HCT116 (cell line): ENCODE results near the gene SHF. TPM values are rescaled to one million over a fixed set of nuclear protein-coding genes. Genes with fewer than 3 reads are reported as not detected.

ENCODE experiments used
- ATAC-seq: fragments of 200-7000 bp; cut with Tn5 transposase; 2 replicates; pipeline ENCODE4 v1.9.1; 2020; ENCODE audit warnings: mild to moderate bottlenecking, moderate library complexity
- BruUV-seq: library from RNA; stranded (reverse); fragments of 400-500 nt; replicated peaks from 2 replicates; lab custom pipeline; 2021; lab: Mats Ljungman, UMichigan
- CTCF ChIA-PET: fragments of 300-600 bp; sonication (Branson Sonifier 250); formaldehyde crosslinking; loops from one replicate; lab custom pipeline; 2021; ENCODE audit warnings: antibody characterized with exemption; lab: Charles Lee
- POLR2A ChIA-PET: fragments of 300-600, 350-600 bp; sonication (Branson Sonifier 250); formaldehyde crosslinking; loops from one replicate; lab custom pipeline; 2021; ENCODE audit warnings: antibody characterized with exemption; lab: Charles Lee
- RAD21 ChIA-PET, 2 experiments: fragments of 300-600 bp; sonication (Branson Sonifier 250); formaldehyde crosslinking; loops; one replicate each; lab custom pipeline; 2023; ENCODE audit warnings: low total read pairs in 2 of 2; ENCODE audit not compliant: uncharacterized antibody in 2 of 2, unreplicated experiment in 2 of 2, low non-redundant PET in 1 of 2; lab: Charles Lee
- DNase-seq: peaks from one replicate; pipeline ENCODE4 v3.0.0-alpha.2; 2010; ENCODE audit warnings: low read depth, low spot score
- H2AFZ ChIP-seq: fragments of 200-600 bp; shearing (Covaris generic), sonication (generic); 2 replicates; pipeline ENCODE4 v1.6.1; 2017; ENCODE audit warnings: low read depth, mixed run types, mixed read lengths, antibody characterized with exemption, low read length; ENCODE audit not compliant: poor library complexity, severe bottlenecking
- H3K27ac ChIP-seq: 2 replicates; pipeline ENCODE4 v1.5.1; 2012; ENCODE audit warnings: low read depth, low read length
- H3K27me3 ChIP-seq: fragments of 200-600 bp; sonication (generic); 2 replicates; pipeline ENCODE4 v1.6.1; 2016; ENCODE audit warnings: mixed run types, low read length, mixed read lengths; ENCODE audit not compliant: insufficient read depth
- H3K36me3 ChIP-seq, 2 experiments: fragments of 200-500 bp in 1 of 2; fragments of 200-600 bp in 1 of 2; sonication (Bioruptor generic) in 1 of 2; sonication (generic) in 1 of 2; 2 replicates each; pipeline versions ENCODE4 v1.5.1 to v1.6.1; 2014 to 2016; ENCODE audit warnings: low read length in 2 of 2, inconsistent platforms in 1 of 2, mixed read lengths in 1 of 2, mixed run types in 1 of 2; ENCODE audit not compliant: insufficient read depth in 2 of 2, control insufficient read depth in 1 of 2
- H3K4me1 ChIP-seq, 2 experiments: fragments of 200-600 bp in 1 of 2; sonication (generic) in 1 of 2; 2 replicates each; pipeline versions ENCODE4 v1.5.1 to v1.6.1; 2012 to 2017; ENCODE audit warnings: low read length in 2 of 2, inconsistent platforms in 1 of 2, mild to moderate bottlenecking in 1 of 2, mixed read lengths in 1 of 2, mixed run types in 1 of 2, moderate library complexity in 1 of 2; ENCODE audit not compliant: insufficient read depth in 2 of 2, control insufficient read depth in 1 of 2
- H3K4me2 ChIP-seq: fragments of 200-600 bp; sonication (generic); 2 replicates; pipeline ENCODE4 v1.6.1; 2017; ENCODE audit warnings: mixed run types, low read length, mixed read lengths
- H3K4me3 ChIP-seq, 2 experiments: fragments of 200-600 bp in 1 of 2; sonication (generic) in 1 of 2; replicated peaks in 1 of 2; 2 replicates each; pipeline ENCODE4 v1.5.1; 2011 to 2016; ENCODE audit warnings: low read length in 2 of 2, control low read depth in 1 of 2, low read depth in 1 of 2, mild to moderate bottlenecking in 1 of 2, mixed read lengths in 1 of 2, mixed run types in 1 of 2
- H3K79me2 ChIP-seq: fragments of 200-600 bp; sonication (generic); 2 replicates; pipeline ENCODE4 v1.6.1; 2017; ENCODE audit warnings: mild to moderate bottlenecking, mixed run types, low read length, moderate library complexity, mixed read lengths; ENCODE audit not compliant: insufficient read depth
- H3K9ac ChIP-seq: fragments of 200-600 bp; sonication (generic); 2 replicates; pipeline ENCODE4 v1.6.1; 2016; ENCODE audit warnings: low read length, mixed read lengths
- H3K9me2 ChIP-seq: fragments of 200-600 bp; sonication (generic), shearing (Covaris generic); 2 replicates; pipeline ENCODE4 v1.6.1; 2017; ENCODE audit warnings: mixed run types, mild to moderate bottlenecking, moderate library complexity; ENCODE audit not compliant: insufficient read depth
- H3K9me3 ChIP-seq, 2 experiments: fragments of 200-500 bp in 1 of 2; fragments of 200-600 bp in 1 of 2; sonication (Bioruptor generic) in 1 of 2; sonication (generic) in 1 of 2; 2 replicates each; pipeline ENCODE4 v1.6.1; 2014 to 2017; ENCODE audit warnings: low read length in 2 of 2, mixed read lengths in 2 of 2, inconsistent platforms in 1 of 2, low read depth in 1 of 2, mild to moderate bottlenecking in 1 of 2, mixed run types in 1 of 2, moderate library complexity in 1 of 2; ENCODE audit not compliant: control insufficient read depth in 1 of 2, insufficient read depth in 1 of 2
- H4K20me1 ChIP-seq: fragments of 200-600 bp; sonication (generic), shearing (Covaris generic); 2 replicates; pipeline ENCODE4 v1.6.1; 2017; ENCODE audit warnings: mixed run types, mild to moderate bottlenecking, moderate library complexity; ENCODE audit not compliant: insufficient read depth
- CBX3 ChIP-seq: IDR thresholded peaks from 2 replicates; pipeline ENCODE4 v1.6.1; 2012; ENCODE audit warnings: low read depth
- CEBPB ChIP-seq: IDR thresholded peaks from 2 replicates; pipeline ENCODE4 v1.6.1; 2012; ENCODE audit warnings: low read depth
- EGR1 ChIP-seq: IDR thresholded peaks from 2 replicates; pipeline ENCODE4 v1.6.1; 2012; ENCODE audit warnings: low read depth
- ELF1 ChIP-seq: IDR thresholded peaks from 2 replicates; pipeline ENCODE4 v1.6.1; 2012; ENCODE audit warnings: low read depth, borderline replicate concordance
- EZH2phosphoT487 ChIP-seq: fragments of 200-600 bp; IDR thresholded peaks from 2 replicates; pipeline ENCODE4 v1.6.1; 2018; ENCODE audit warnings: antibody characterized with exemption, borderline replicate concordance
- FOSL1 ChIP-seq: IDR thresholded peaks from 2 replicates; pipeline ENCODE4 v1.6.1; 2012; ENCODE audit warnings: low read depth
- POLR2A ChIP-seq: IDR thresholded peaks from 2 replicates; pipeline ENCODE4 v1.7.0; 2011; ENCODE audit warnings: borderline replicate concordance; ENCODE audit not compliant: insufficient read depth, insufficient read length; ENCODE audit errors: extremely low read depth
- POLR2AphosphoS5 ChIP-seq: IDR thresholded peaks from 2 replicates; pipeline ENCODE4 v1.6.1; 2011; ENCODE audit warnings: mild to moderate bottlenecking, low read depth, low read length, moderate library complexity
- RAD21 ChIP-seq: IDR thresholded peaks from 2 replicates; pipeline ENCODE4 v1.6.1; 2012; ENCODE audit warnings: low read depth, mild to moderate bottlenecking
- SIN3A ChIP-seq: IDR thresholded peaks from 2 replicates; pipeline ENCODE4 v1.6.1; 2012; ENCODE audit warnings: low read depth
- SP1 ChIP-seq: IDR thresholded peaks from 2 replicates; pipeline ENCODE4 v1.6.1; 2012; ENCODE audit warnings: low read depth
- YY1 ChIP-seq: IDR thresholded peaks from 2 replicates; pipeline ENCODE4 v1.6.1; 2011; ENCODE audit warnings: low read length, low read depth, moderate library complexity, mild to moderate bottlenecking; ENCODE audit not compliant: insufficient replicate concordance; ENCODE audit errors: extremely low read depth
- ZNF274 ChIP-seq: fragments of 200-500 bp; sonication (Bioruptor generic); IDR thresholded peaks from 2 replicates; pipeline ENCODE4 v1.6.1; 2014; ENCODE audit warnings: mild to moderate bottlenecking, low read depth, low read length, inconsistent platforms
- intact Hi-C: fragments of 100-400 bp; cut with micrococcal nuclease; formaldehyde crosslinking; loops from 2 replicates; pipeline ENCODE4 v1.10.0; 2022
- total RNA-seq: library from RNA; stranded (reverse); gene quantifications from one replicate; pipeline ENCODE4 v1.2.1, GENCODE V29; 2021; ENCODE audit not compliant: unreplicated experiment
- TF ChIP-seq, protein P1 (sequence below), 3 experiments: fragments of 200-600 bp in 1 of 3; sonication (generic) in 1 of 3; IDR thresholded peaks in 2 of 3; conservative IDR thresholded peaks in 1 of 3; 2 replicates each; pipeline ENCODE4 v1.5.1; 2012 to 2017; ENCODE audit warnings: low read depth in 2 of 3, low read length in 2 of 3, antibody characterized with exemption in 1 of 3, borderline replicate concordance in 1 of 3, control low read depth in 1 of 3, mild to moderate bottlenecking in 1 of 3, mixed read lengths in 1 of 3, mixed run types in 1 of 3, moderate library complexity in 1 of 3; ENCODE audit not compliant: insufficient read depth in 1 of 3
- TF ChIP-seq, protein P2 (sequence below): IDR thresholded peaks from 2 replicates; pipeline ENCODE4 v1.6.1; 2012; ENCODE audit warnings: low read depth
- TF ChIP-seq, protein P3 (sequence below): IDR thresholded peaks from 2 replicates; pipeline ENCODE4 v1.6.1; 2012
- TF ChIP-seq, protein P4 (sequence below): IDR thresholded peaks from 2 replicates; pipeline ENCODE4 v1.6.1; 2011; ENCODE audit warnings: mild to moderate bottlenecking, low read length, moderate library complexity; ENCODE audit not compliant: insufficient replicate concordance; ENCODE audit errors: extremely low read depth
- TF ChIP-seq, protein P5 (sequence below): IDR thresholded peaks from 2 replicates; pipeline ENCODE4 v1.6.1; 2012

Gene SHF
- total RNA-seq, 1 experiment from 2014 or later = 2.6 TPM

DNA sequence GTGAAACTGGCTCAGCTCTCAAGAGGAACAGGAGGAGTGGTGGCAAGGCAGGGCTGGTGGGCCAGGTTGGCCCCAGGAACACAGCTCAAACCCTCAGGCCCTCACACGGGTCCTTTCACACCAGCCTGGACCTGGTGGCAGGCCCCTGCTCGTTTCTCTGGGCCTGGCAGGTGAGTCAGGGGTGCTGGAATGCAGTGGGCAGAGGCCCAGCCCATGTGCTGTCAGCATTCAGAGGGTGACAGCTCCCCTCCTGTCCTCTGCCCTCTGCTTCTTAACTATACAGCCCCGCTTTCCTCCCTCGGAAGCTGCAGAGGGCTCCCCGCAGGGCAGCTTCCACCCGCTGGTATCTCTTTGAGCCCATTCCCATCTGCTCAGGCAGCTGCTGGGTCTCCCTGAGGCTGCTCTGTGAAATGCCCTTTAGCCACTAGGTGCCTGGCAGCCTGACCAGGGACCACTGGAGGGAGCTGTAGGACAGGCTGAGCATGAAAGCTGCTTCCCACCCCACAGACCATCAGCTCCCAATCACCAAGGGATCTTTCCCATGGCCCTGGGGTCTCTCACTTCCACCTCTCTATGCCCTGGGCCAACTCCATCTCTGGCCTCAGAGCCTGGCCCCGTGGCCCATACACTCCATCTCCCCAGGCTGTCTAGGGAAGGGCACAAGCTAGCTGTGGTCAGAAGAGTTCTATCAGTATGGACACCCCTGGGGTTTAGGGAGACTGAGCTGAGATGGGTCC, 24.8 kb downstream of the SHF start:
- H3K4me3 ChIP-seq = peak overlapping the region in 1 of 2 experiments; percentile 14; a peak in 1 of 4 replicates
- peak overlapping the region; percentile 63 for H3K27ac ChIP-seq
- intact Hi-C loops = loop anchor here (1.0 to 10.0 kb wide), 3 partner anchors 236 to 452 kb away; no protein-coding TSS in a partner anchor
- ChIA-PET CTCF (interaction anchor here (0.6 to 4.0 kb wide), 33 partner anchors 9 to 449 kb away, joined by 3 to 48 read pairs (median 5); partner anchors contain the start of genes DUOX1 and DUOXA1), POLR2A (interaction anchor here (0.7 to 1.7 kb wide), 5 partner anchors 33 to 294 kb away, joined by 3 to 10 read pairs (median 5); partner anchors contain the start of genes DUOX1 and DUOXA1), RAD21 (interaction anchor here (0.5 to 1.7 kb wide), 8 partner anchors 37 to 239 kb away, joined by 3 to 8 read pairs (median 4); a partner anchor contains a TSS)
- peaks cover 15 to 33% of the 10 kb centered on the region in 2 experiments for H3K4me1 ChIP-seq
- ATAC-seq = peak; percentile 77
- DNase-seq = peak; percentile 66
- no TSS peak for BruUV-seq
- H4K20me1 ChIP-seq = no peaks in the 10 kb centered on the region
- H3K27me3 ChIP-seq = no peaks in the 10 kb centered on the region
- no peaks in the 10 kb centered on the region for H3K9me3 ChIP-seq
- H3K79me2 ChIP-seq = 0 out of 2 replicates have a peak, but pooled peaks cover 6% of the 10 kb centered on the region
- H3K9me2 ChIP-seq = no peaks in the 10 kb centered on the region
- peak overlapping the region; percentile 77 for H3K4me2 ChIP-seq
- peak overlapping the region; percentile 62 for H3K9ac ChIP-seq
- no peak overlapping the region for H2AFZ ChIP-seq
- H3K36me3 ChIP-seq = no peaks in the 10 kb centered on the region
- TF ChIP-seq ZNF274 (no peak), POLR2AphosphoS5 (no peak), CBX3 (no peak), POLR2A (no peak), ELF1 (no peak), YY1 (no peak), EGR1 (peak; percentile 62; the same call in 1 of the 2 replicates), SIN3A (no peak), CEBPB (no peak), RAD21 (peak; percentile 95), FOSL1 (no peak), EZH2phosphoT487 (no peak), SP1 (no peak)
- TF ChIP-seq, protein P1, sequence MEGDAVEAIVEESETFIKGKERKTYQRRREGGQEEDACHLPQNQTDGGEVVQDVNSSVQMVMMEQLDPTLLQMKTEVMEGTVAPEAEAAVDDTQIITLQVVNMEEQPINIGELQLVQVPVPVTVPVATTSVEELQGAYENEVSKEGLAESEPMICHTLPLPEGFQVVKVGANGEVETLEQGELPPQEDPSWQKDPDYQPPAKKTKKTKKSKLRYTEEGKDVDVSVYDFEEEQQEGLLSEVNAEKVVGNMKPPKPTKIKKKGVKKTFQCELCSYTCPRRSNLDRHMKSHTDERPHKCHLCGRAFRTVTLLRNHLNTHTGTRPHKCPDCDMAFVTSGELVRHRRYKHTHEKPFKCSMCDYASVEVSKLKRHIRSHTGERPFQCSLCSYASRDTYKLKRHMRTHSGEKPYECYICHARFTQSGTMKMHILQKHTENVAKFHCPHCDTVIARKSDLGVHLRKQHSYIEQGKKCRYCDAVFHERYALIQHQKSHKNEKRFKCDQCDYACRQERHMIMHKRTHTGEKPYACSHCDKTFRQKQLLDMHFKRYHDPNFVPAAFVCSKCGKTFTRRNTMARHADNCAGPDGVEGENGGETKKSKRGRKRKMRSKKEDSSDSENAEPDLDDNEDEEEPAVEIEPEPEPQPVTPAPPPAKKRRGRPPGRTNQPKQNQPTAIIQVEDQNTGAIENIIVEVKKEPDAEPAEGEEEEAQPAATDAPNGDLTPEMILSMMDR (IDR thresholded peaks at IDR 0.05 in 2 of 3, conservative IDR thresholded peaks at IDR 0.05 in 1 of 3; ENCODE audit: borderline replicate concordance in 1 of 3, insufficient read depth in 1 of 3, low read depth in 2 of 3, low read length in 2 of 3) = peak; percentile 90 to 98 (median 97)
- TF ChIP-seq, protein P2, sequence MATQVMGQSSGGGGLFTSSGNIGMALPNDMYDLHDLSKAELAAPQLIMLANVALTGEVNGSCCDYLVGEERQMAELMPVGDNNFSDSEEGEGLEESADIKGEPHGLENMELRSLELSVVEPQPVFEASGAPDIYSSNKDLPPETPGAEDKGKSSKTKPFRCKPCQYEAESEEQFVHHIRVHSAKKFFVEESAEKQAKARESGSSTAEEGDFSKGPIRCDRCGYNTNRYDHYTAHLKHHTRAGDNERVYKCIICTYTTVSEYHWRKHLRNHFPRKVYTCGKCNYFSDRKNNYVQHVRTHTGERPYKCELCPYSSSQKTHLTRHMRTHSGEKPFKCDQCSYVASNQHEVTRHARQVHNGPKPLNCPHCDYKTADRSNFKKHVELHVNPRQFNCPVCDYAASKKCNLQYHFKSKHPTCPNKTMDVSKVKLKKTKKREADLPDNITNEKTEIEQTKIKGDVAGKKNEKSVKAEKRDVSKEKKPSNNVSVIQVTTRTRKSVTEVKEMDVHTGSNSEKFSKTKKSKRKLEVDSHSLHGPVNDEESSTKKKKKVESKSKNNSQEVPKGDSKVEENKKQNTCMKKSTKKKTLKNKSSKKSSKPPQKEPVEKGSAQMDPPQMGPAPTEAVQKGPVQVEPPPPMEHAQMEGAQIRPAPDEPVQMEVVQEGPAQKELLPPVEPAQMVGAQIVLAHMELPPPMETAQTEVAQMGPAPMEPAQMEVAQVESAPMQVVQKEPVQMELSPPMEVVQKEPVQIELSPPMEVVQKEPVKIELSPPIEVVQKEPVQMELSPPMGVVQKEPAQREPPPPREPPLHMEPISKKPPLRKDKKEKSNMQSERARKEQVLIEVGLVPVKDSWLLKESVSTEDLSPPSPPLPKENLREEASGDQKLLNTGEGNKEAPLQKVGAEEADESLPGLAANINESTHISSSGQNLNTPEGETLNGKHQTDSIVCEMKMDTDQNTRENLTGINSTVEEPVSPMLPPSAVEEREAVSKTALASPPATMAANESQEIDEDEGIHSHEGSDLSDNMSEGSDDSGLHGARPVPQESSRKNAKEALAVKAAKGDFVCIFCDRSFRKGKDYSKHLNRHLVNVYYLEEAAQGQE = no peak
- TF ChIP-seq, protein P3, sequence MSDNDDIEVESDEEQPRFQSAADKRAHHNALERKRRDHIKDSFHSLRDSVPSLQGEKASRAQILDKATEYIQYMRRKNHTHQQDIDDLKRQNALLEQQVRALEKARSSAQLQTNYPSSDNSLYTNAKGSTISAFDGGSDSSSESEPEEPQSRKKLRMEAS = no peak; the same call in 1 of the 2 replicates
- TF ChIP-seq, protein P4, sequence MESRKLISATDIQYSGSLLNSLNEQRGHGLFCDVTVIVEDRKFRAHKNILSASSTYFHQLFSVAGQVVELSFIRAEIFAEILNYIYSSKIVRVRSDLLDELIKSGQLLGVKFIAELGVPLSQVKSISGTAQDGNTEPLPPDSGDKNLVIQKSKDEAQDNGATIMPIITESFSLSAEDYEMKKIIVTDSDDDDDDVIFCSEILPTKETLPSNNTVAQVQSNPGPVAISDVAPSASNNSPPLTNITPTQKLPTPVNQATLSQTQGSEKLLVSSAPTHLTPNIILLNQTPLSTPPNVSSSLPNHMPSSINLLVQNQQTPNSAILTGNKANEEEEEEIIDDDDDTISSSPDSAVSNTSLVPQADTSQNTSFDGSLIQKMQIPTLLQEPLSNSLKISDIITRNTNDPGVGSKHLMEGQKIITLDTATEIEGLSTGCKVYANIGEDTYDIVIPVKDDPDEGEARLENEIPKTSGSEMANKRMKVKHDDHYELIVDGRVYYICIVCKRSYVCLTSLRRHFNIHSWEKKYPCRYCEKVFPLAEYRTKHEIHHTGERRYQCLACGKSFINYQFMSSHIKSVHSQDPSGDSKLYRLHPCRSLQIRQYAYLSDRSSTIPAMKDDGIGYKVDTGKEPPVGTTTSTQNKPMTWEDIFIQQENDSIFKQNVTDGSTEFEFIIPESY = no peak
- TF ChIP-seq, protein P5, sequence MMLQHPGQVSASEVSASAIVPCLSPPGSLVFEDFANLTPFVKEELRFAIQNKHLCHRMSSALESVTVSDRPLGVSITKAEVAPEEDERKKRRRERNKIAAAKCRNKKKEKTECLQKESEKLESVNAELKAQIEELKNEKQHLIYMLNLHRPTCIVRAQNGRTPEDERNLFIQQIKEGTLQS = no peak
